ENCODE measurements around the gene EBF3. TPM values are rescaled to one million over a fixed set of nuclear protein-coding genes. Genes with fewer than 3 reads are reported as not detected.

EBF3 gene
- total RNA-seq, 2 experiments from 2014 or later, result not detected

- CTCF ChIA-PET, result no interaction called here
- no peak for DNase-seq
- no peak overlapping the region for H3K4me3 Mint-ChIP-seq
- peaks cover 53% of the 10 kb centered on the region for H3K9me3 Mint-ChIP-seq
- peaks cover 10% of the 10 kb centered on the region for H3K36me3 Mint-ChIP-seq (ENCODE audit: low read depth)
- intact Hi-C loops (cut with micrococcal nuclease), result no loop called here
- H3K27ac Mint-ChIP-seq, result no peak overlapping the region
- no peaks in the 10 kb centered on the region for H3K4me1 Mint-ChIP-seq (ENCODE audit: low read depth)
- no peaks in the 10 kb centered on the region for H3K27me3 Mint-ChIP-seq (ENCODE audit: low read depth)
Measured at GRCh38 chr10:129792864-129793263, 171.2 kb downstream of the EBF3 start.

DNA sequence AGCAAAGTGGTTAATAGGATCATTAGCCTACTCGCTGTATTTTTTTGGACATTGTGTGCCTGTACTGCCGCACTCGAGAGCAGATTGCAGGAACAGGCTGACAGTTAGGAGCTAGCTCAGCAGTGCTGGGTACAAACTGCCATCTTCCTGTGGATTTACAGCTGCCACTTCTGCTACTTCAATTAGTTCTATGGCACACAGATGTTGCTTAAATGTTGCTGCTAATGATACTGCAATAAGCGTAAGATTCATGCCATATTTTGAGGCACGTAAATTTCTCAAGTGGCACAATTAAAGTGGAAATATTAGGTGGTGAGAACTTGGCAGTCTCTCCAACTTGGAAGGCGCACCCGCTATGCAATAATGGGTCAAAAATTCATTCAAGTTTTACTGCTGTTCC lies 171.9 kb downstream of the EBF3 start:
- H3K4me3 Mint-ChIP-seq, result no peak overlapping the region
- H3K27me3 Mint-ChIP-seq (ENCODE audit: low read depth), result no peaks in the 10 kb centered on the region
- H3K4me1 Mint-ChIP-seq (ENCODE audit: low read depth), result no peaks in the 10 kb centered on the region
- peaks cover 12% of the 10 kb centered on the region for H3K36me3 Mint-ChIP-seq (ENCODE audit: low read depth)
- DNase-seq, result no peak
- H3K27ac Mint-ChIP-seq, result no peak overlapping the region
- CTCF ChIA-PET, result no interaction called here
- H3K9me3 Mint-ChIP-seq, result peaks cover 56% of the 10 kb centered on the region
- intact Hi-C loops (cut with micrococcal nuclease), result no loop called here

- no peak for DNase-seq
- intact Hi-C loops (cut with micrococcal nuclease), result no loop called here
- CTCF ChIA-PET, result no interaction called here
- Mint-ChIP-seq H3K4me1 (ENCODE audit: low read depth) (no peaks in the 10 kb centered on the region), H3K4me3 (no peak overlapping the region), H3K27me3 (ENCODE audit: low read depth) (no peaks in the 10 kb centered on the region), H3K9me3 (peaks cover 54% of the 10 kb centered on the region), H3K36me3 (ENCODE audit: low read depth) (peaks cover 12% of the 10 kb centered on the region), H3K27ac (no peak overlapping the region)
Measured at GRCh38 chr10:129790715-129791446, 173.2 kb downstream of the EBF3 start.

DNA sequence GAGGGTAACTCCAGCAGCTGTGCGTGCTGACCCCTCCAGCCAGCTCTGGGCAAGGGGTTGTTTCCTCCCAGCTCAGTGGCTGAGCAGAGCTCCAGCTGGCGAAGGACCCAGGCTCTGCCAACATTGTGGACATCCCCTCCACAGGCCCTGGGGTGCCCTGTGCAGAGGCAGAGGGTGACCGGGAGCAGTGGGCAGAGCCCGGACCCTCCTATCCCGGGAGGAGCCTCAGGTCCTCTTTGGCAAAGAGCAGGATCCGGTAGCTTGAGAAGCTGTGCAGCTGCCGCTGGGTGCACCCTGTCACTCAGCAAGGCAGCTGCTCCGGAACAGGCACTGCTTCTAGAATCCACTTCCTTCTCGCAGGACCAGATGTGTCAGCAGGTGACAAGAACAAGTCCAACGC lies 175.9 kb downstream of the EBF3 start:
- Mint-ChIP-seq H3K9me3 (peaks cover 40% of the 10 kb centered on the region), H3K4me3 (no peak overlapping the region), H3K36me3 (ENCODE audit: low read depth) (peaks cover 5% of the 10 kb centered on the region), H3K27me3 (ENCODE audit: low read depth) (no peaks in the 10 kb centered on the region), H3K4me1 (ENCODE audit: low read depth) (no peaks in the 10 kb centered on the region), H3K27ac (no peak overlapping the region)
- intact Hi-C loops (cut with micrococcal nuclease), result no loop called here
- CTCF ChIA-PET, result no interaction called here
- no peak for DNase-seq

DNA sequence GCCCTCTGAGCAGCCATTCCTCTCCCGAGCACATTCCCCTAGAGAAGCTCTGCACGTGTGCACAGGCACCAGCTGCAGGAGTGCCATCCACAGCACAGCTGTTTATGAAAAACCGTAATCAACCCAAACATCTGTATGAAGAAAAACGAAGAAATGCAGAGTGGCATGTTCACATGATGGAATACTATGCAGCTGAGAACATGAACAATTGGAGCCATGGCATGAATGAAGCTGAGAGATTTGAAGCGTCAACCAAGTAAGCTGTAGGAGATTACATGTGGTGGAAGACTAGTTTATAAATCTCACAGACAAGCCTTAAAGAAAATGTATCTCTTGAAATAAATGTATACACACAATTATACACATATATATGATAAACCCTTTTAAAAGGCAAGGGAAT lies 176.5 kb downstream of the EBF3 start:
- Mint-ChIP-seq H3K27me3 (ENCODE audit: low read depth) (no peaks in the 10 kb centered on the region), H3K4me1 (ENCODE audit: low read depth) (no peaks in the 10 kb centered on the region), H3K4me3 (no peak overlapping the region), H3K36me3 (ENCODE audit: low read depth) (peaks cover 5% of the 10 kb centered on the region), H3K9me3 (peaks cover 41% of the 10 kb centered on the region), H3K27ac (no peak overlapping the region)
- intact Hi-C loops (cut with micrococcal nuclease), result no loop called here
- CTCF ChIA-PET, result interaction anchor here (0.6 kb wide), 1 partner anchor 885 kb away, joined by 3 read pairs; no protein-coding TSS in a partner anchor
- no peak for DNase-seq

GRCh38 chr10:129786216-129786615 lies 177.9 kb downstream of the EBF3 start:
- CTCF ChIA-PET, result no interaction called here
- no peak for DNase-seq
- Mint-ChIP-seq H3K36me3 (ENCODE audit: low read depth) (peaks cover 5% of the 10 kb centered on the region), H3K4me1 (ENCODE audit: low read depth) (no peaks in the 10 kb centered on the region), H3K27ac (no peak overlapping the region), H3K27me3 (ENCODE audit: low read depth) (no peaks in the 10 kb centered on the region), H3K4me3 (no peak overlapping the region), H3K9me3 (peaks cover 30% of the 10 kb centered on the region)
- intact Hi-C loops (cut with micrococcal nuclease), result no loop called here

GRCh38 chr10:129785536-129785981 lies 178.5 kb downstream of the EBF3 start:
- intact Hi-C loops (cut with micrococcal nuclease), result no loop called here
- Mint-ChIP-seq H3K36me3 (ENCODE audit: low read depth) (peaks cover 5% of the 10 kb centered on the region), H3K27me3 (ENCODE audit: low read depth) (no peaks in the 10 kb centered on the region), H3K4me3 (no peak overlapping the region), H3K27ac (no peak overlapping the region), H3K4me1 (ENCODE audit: low read depth) (no peaks in the 10 kb centered on the region), H3K9me3 (peaks cover 26% of the 10 kb centered on the region)
- CTCF ChIA-PET, result no interaction called here
- no peak for DNase-seq

Small RNA genes within 50 kb of the gene (microRNA-seq; reads per million reads assigned to microRNA genes)
- not detected for gene MIR4297 (ENCODE audit: borderline microRNAs expressed, borderline replicate concordance)

Other genes with a start within 250 kb of the EBF3 start
- gene C10orf143, start 146.6 kb upstream of the EBF3 start, total RNA-seq, result 1 to 10 TPM; 3.3 to 3.5 TPM
- 10 to 100 TPM; 86.2 to 86.5 TPM for gene GLRX3, start 172.1 kb upstream of the EBF3 start, total RNA-seq